Measurements from ENCODE around the gene TGIF2. TPM values are rescaled to one million over a fixed set of nuclear protein-coding genes. Genes with fewer than 3 reads are reported as not detected.

The TGIF2 gene
- total and polyA plus RNA-seq, 9 of the 15 experiments (the other 6 are each of a cell fraction or from before 2014, with no cell fraction given), result 6.8 to 27.8 (median 15.7) TPM

DNA sequence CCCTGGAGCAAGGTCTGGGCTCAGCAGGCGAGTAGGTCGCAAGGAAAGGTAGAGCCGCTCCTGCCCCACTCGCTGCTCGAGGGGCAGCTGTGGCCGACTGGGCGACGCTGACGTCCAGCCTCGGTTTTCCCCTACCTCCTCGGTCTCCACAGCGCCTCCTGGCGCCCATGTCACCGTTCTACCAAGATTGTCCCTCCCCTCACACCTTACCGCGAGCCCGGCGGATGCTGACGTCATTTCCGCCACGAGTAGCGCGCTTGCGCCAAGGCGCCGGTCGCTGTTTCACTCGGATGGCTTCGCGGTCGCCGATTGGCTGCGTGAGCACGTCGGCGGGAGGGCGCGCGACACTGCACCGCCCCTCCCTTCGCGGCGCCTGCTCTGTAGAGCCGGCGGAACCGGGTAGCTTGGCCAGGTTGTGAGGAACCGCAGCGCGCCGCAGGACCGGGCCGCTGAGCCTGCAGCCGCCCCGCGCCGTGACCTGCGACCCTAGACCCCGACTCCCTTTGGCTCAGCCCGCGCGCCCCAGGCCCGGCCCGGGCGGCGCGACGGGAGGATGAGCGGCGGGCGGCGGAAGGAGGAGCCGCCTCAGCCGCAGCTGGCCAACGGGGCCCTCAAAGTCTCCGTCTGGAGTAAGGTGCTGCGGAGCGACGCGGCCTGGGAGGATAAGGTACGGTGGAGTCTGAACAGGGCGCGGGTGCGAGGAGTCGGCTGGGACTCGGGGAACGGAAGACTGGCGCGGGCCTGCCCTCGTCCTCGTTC, 32.2 kb downstream of the TGIF2 start, which contains the start of gene RAB5IF (continued):
- TF ChIP-seq, protein P1, sequence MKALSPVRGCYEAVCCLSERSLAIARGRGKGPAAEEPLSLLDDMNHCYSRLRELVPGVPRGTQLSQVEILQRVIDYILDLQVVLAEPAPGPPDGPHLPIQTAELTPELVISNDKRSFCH (CRISPR knock-in tag; IDR thresholded peaks at IDR 0.05), result no peak
- TF ChIP-seq, protein P1 (tag; IDR thresholded peaks at IDR 0.05), result peak; percentile 14; the same call in 1 of the 2 replicates
- TF ChIP-seq ZNF197 (CRISPR knock-in tag; IDR thresholded peaks at IDR 0.05; ENCODE audit: low read depth) (no peak), SMC3 (conservative IDR thresholded peaks at IDR 0.05; ENCODE audit: insufficient read depth, low read depth, low read length) (peak; percentile 68), PRPF4 (IDR thresholded peaks at IDR 0.05; ENCODE audit: insufficient read depth, low read depth, low read length, poor library complexity, severe bottlenecking) (no peak), CHD2 (IDR thresholded peaks at IDR 0.05; ENCODE audit: low read depth, low read length) (peak; percentile 47; the same call in 1 of the 2 replicates), PHF8 (IDR thresholded peaks at IDR 0.05; ENCODE audit: borderline replicate concordance, low read length) (peak; percentile 98; the same call in 1 of the 2 replicates), RFX1 (IDR thresholded peaks at IDR 0.05) (no peak), TAF1 (IDR thresholded peaks at IDR 0.05; ENCODE audit: control insufficient read depth, extremely low read depth, insufficient read depth, low read length, severe bottlenecking) (peak; percentile 51), POLR2B (IDR thresholded peaks at IDR 0.05; ENCODE audit: low read depth, partially characterized antibody) (peak; percentile 88), HDAC8 (tag; IDR thresholded peaks at IDR 0.05) (0 out of 2 replicates have a peak, but pooled peaks have one; percentile 24), CCNT2 (IDR thresholded peaks at IDR 0.05; ENCODE audit: borderline replicate concordance, extremely low read depth, insufficient read length, low read depth, low read length) (peak; percentile 45)
- TF ChIP-seq, protein P2, sequence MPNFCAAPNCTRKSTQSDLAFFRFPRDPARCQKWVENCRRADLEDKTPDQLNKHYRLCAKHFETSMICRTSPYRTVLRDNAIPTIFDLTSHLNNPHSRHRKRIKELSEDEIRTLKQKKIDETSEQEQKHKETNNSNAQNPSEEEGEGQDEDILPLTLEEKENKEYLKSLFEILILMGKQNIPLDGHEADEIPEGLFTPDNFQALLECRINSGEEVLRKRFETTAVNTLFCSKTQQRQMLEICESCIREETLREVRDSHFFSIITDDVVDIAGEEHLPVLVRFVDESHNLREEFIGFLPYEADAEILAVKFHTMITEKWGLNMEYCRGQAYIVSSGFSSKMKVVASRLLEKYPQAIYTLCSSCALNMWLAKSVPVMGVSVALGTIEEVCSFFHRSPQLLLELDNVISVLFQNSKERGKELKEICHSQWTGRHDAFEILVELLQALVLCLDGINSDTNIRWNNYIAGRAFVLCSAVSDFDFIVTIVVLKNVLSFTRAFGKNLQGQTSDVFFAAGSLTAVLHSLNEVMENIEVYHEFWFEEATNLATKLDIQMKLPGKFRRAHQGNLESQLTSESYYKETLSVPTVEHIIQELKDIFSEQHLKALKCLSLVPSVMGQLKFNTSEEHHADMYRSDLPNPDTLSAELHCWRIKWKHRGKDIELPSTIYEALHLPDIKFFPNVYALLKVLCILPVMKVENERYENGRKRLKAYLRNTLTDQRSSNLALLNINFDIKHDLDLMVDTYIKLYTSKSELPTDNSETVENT (CRISPR knock-in tag; IDR thresholded peaks at IDR 0.05), result peak; percentile 74; the same call in 1 of the 2 replicates
- TF ChIP-seq, protein P3, sequence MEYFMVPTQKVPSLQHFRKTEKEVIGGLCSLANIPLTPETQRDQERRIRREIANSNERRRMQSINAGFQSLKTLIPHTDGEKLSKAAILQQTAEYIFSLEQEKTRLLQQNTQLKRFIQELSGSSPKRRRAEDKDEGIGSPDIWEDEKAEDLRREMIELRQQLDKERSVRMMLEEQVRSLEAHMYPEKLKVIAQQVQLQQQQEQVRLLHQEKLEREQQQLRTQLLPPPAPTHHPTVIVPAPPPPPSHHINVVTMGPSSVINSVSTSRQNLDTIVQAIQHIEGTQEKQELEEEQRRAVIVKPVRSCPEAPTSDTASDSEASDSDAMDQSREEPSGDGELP (CRISPR knock-in tag; IDR thresholded peaks at IDR 0.05; ENCODE audit: borderline replicate concordance), result peak; percentile 90
- TF ChIP-seq, protein P4, sequence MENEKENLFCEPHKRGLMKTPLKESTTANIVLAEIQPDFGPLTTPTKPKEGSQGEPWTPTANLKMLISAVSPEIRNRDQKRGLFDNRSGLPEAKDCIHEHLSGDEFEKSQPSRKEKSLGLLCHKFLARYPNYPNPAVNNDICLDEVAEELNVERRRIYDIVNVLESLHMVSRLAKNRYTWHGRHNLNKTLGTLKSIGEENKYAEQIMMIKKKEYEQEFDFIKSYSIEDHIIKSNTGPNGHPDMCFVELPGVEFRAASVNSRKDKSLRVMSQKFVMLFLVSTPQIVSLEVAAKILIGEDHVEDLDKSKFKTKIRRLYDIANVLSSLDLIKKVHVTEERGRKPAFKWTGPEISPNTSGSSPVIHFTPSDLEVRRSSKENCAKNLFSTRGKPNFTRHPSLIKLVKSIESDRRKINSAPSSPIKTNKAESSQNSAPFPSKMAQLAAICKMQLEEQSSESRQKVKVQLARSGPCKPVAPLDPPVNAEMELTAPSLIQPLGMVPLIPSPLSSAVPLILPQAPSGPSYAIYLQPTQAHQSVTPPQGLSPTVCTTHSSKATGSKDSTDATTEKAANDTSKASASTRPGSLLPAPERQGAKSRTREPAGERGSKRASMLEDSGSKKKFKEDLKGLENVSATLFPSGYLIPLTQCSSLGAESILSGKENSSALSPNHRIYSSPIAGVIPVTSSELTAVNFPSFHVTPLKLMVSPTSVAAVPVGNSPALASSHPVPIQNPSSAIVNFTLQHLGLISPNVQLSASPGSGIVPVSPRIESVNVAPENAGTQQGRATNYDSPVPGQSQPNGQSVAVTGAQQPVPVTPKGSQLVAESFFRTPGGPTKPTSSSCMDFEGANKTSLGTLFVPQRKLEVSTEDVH (IDR thresholded peaks at IDR 0.05; ENCODE audit: low read depth, partially characterized antibody), result peak; percentile 79
- TF ChIP-seq, protein P5, sequence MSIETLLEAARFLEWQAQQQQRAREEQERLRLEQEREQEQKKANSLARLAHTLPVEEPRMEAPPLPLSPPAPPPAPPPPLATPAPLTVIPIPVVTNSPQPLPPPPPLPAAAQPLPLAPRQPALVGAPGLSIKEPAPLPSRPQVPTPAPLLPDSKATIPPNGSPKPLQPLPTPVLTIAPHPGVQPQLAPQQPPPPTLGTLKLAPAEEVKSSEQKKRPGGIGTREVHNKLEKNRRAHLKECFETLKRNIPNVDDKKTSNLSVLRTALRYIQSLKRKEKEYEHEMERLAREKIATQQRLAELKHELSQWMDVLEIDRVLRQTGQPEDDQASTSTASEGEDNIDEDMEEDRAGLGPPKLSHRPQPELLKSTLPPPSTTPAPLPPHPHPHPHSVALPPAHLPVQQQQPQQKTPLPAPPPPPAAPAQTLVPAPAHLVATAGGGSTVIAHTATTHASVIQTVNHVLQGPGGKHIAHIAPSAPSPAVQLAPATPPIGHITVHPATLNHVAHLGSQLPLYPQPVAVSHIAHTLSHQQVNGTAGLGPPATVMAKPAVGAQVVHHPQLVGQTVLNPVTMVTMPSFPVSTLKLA (conservative IDR thresholded peaks at IDR 0.05), result peak; percentile 78 to 90

Measured in K562 (cell line).